Myocyte (in vitro differentiated cells): ENCODE results near the gene NOTCH1. TPM values are rescaled to one million over a fixed set of nuclear protein-coding genes. Genes with fewer than 3 reads are reported as not detected.

Source experiments
- DNase-seq: peaks from one replicate; pipeline ENCODE4 v3.0.0-alpha.2; 2012; ENCODE audit warnings: low read depth
- total RNA-seq: library from RNA; depleted of rRNA; stranded (reverse); fragments of >200 nt; gene quantifications from 2 replicates; pipeline ENCODE4 v1.2.3, GENCODE V29; 2014

NOTCH1 gene
- total RNA-seq, 1 donor from 2014 or later: 6.2 TPM

- no peak for DNase-seq
Observed at GRCh38 chr9:136486131-136486530, 59.7 kb downstream of the NOTCH1 start.

GRCh38 chr9:136485049-136486045 lies 60.5 kb downstream of the NOTCH1 start:
- peak; percentile 84 for DNase-seq

GRCh38 chr9:136484153-136485048 lies 61.4 kb downstream of the NOTCH1 start:
- DNase-seq: no peak

GRCh38 chr9:136483589-136484152 lies 62.2 kb downstream of the NOTCH1 start:
- DNase-seq: peak; percentile 90

GRCh38 chr9:136482793-136483588 lies 62.9 kb downstream of the NOTCH1 start, which contains the start of gene SEC16A:
TSS of gene SEC16A (minus strand) at chr9:136483040. CDS start at chr9:136477615, 5,425 bp downstream.
- peak; percentile 98 for DNase-seq

GRCh38 chr9:136482046-136482792 lies 63.6 kb downstream of the NOTCH1 start:
- DNase-seq: peak; percentile 19

- no peak for DNase-seq
Observed at GRCh38 chr9:136481558-136481957, 64.3 kb downstream of the NOTCH1 start.

GRCh38 chr9:136476369-136477150 lies 69.3 kb downstream of the NOTCH1 start:
- DNase-seq: no peak

- DNase-seq: no peak
Observed at GRCh38 chr9:136474974-136475865, 70.6 kb downstream of the NOTCH1 start.

GRCh38 chr9:136474021-136474640 lies 71.7 kb downstream of the NOTCH1 start:
- DNase-seq: no peak

GRCh38 chr9:136473354-136473721 lies 72.5 kb downstream of the NOTCH1 start:
- DNase-seq: no peak

- no peak for DNase-seq
Observed at GRCh38 chr9:136472640-136473353, 73.1 kb downstream of the NOTCH1 start.

GRCh38 chr9:136471802-136472487 lies 73.9 kb downstream of the NOTCH1 start:
- DNase-seq: no peak

- no peak for DNase-seq
Observed at GRCh38 chr9:136470792-136471469, 74.9 kb downstream of the NOTCH1 start.

GRCh38 chr9:136470356-136470755 lies 75.5 kb downstream of the NOTCH1 start:
- no peak for DNase-seq

- peak; percentile 33 for DNase-seq
Observed at GRCh38 chr9:136467766-136468165, 78.1 kb downstream of the NOTCH1 start.
